Activated T-cell treated with anti-CD3 and anti-CD28 coated beads for 48 hours (primary cell): Measurements from ENCODE around the gene SFMBT2.

Source experiments
- DNase-seq: peaks from one replicate; pipeline ENCODE4 v3.0.0-alpha.2; 2020; ENCODE audit warnings: low read depth

Gene SFMBT2

GRCh38 chr10:7298495-7298894 is 112.3 kb downstream of the SFMBT2 start:
- no peak for DNase-seq

GRCh38 chr10:7297094-7297493 is 113.7 kb downstream of the SFMBT2 start:
- no peak for DNase-seq

GRCh38 chr10:7296648-7297047 is 114.2 kb downstream of the SFMBT2 start:
- no peak for DNase-seq

- no peak for DNase-seq
Measured at GRCh38 chr10:7296076-7296475, 114.8 kb downstream of the SFMBT2 start.

- no peak for DNase-seq
Measured at GRCh38 chr10:7293378-7293920, 117.4 kb downstream of the SFMBT2 start.

DNA sequence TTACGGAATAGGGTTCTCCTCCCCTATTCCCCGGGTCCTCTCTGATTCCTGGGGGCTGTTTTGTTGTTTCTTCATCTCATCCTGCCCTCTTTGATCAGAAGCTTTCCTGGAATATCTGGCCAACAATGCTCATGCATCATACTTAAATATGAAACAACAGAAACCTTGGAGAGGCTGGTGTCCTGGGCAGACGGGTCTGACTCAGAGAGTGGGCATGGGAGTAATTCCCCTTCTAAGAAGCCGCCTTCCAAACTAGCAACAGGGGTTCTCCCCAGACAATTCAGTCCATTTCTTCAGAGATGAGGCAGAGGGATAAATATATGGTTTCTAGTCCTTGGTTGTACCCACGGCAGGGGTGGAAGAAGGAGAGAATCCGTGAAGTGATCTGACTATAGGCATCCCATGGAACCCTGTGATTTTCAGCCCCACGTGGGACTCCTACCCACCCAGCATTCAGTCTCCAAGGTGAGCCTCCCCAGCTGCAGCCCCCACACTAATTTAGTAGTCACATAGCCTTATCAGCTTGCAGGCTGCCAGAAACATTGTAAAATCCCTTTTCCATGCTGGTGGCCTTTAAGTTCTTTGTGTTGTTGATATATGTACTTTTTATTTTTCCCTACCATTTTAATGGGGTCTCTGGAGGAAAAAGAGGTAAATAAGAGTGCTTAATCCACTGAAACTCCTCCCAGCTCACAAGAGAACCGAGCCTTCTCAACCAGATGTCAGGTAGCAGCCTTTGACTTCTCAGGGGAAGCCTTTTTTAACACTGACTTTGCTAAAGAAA is 119.2 kb downstream of the SFMBT2 start:
- no peak for DNase-seq

DNA sequence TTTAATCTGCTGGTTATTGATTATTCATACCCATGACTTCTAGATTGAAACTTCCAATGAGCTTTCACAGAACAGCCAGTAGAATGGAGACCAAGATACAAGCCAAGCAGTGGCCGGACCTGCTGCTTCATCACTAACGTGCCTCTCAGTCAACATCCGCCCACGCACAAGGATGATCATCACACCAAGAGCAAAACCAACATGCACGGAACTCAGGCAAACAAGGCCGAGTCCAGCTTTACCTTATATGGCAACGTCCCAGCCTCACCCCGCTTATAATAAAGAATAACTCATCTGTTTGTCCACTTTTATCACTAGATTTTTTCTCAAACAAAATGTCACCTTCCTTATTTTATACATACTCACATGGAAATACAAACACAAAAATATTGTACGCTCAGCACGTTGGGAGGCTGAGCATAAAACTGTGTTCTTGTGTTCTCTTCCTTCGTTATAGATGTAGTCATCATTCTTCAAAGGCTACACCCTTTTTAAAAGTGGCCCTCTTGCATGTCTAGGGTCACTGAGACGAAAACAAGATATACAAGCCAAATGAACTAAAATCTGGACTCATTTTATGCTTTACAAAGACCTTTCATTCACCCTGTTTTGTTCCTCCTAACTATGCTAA is 122.7 kb downstream of the SFMBT2 start:
- DNase-seq = no peak

DNA sequence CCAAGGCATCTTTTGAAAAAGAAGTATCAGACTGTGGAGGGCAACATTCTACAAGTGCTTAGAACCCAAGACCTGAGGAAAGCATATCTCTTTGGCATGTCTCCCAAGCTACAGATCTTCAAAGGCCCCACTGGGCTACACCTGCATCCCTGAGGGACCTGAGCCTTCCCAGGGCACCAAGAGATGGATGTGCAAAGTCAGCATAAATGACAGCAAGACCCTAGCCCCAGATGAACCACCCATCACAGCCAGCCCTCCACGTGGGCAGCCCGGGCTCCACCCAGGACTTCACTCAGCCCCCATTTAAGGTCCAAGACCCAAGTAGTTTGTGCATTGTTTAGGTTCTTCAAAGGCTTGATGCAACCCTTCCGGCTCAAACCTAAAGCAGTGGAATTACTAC is 123.5 kb downstream of the SFMBT2 start:
- DNase-seq = no peak

- DNase-seq = no peak
Measured at GRCh38 chr10:7285522-7286322, 125.1 kb downstream of the SFMBT2 start.

GRCh38 chr10:7283246-7283645 is 127.6 kb downstream of the SFMBT2 start:
- DNase-seq = no peak

DNA sequence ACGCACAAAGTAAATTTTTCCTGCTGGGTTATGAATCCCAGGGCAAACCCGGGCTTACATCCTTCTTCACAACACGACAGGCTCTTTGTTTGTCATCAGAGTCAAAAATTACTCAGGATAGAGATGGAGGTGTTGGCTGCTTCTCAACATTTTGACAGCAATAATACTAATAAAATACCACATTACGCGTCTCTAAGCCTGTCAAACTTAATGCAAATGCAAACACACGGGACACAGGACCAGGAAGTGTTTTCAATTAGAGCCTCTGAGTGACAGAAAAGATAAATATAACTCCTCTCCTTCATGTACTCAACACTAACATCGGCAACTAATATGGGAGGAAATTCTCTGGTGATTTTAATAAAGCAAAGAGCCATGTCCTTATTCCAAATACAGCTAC is 128.4 kb downstream of the SFMBT2 start:
- no peak for DNase-seq

GRCh38 chr10:7281429-7281828 is 129.4 kb downstream of the SFMBT2 start:
- no peak for DNase-seq

- no peak for DNase-seq
Measured at GRCh38 chr10:7279303-7279702, 131.5 kb downstream of the SFMBT2 start.

- DNase-seq = no peak
Measured at GRCh38 chr10:7277867-7278266, 133.0 kb downstream of the SFMBT2 start.

GRCh38 chr10:7277432-7277831 is 133.4 kb downstream of the SFMBT2 start:
- DNase-seq = no peak

- DNase-seq = no peak
Measured at GRCh38 chr10:7275761-7276440, 134.9 kb downstream of the SFMBT2 start.

DNA sequence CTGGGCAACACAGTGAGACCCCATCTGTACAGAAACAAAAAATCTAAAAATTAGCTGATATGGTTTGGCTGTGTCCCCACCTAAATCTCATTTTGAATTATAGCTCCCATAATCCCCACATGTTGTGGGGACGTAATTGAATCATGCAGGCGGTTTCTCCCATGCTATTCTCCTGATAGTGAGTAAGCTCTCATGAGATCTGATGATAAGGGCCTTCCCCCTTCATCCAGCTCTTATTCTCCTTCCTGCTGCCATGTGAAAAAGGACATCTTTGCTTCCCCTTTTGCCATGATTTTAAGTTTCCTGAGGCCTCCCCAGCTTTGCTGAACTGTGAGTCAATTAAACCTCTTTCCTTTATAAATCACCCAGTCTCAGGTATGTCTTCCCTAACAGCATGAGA is 136.5 kb downstream of the SFMBT2 start:
- DNase-seq = no peak

GRCh38 chr10:7272008-7272407 is 138.8 kb downstream of the SFMBT2 start:
- DNase-seq = no peak

- no peak for DNase-seq
Measured at GRCh38 chr10:7269988-7270387, 140.8 kb downstream of the SFMBT2 start.

DNA sequence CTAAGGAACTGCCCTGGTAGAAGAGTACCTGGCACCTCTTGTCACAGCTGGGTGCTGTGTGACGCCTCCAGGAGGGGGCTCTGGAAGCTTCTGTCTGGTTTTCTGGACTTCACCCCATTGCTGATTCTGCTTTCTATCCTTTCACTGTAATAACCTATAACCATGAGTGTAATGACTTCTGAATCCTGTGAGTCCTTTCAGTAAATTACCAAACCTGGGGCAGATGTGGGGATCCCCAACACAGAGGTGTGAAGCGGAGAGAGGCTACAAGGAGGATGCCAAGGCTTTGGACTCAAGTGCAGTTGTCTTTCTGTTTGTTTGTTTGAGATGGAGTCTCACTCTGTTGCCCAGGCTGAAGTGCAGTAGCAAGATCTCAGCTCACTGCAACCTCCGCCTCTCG is 143.7 kb downstream of the SFMBT2 start:
- DNase-seq = no peak

DNA sequence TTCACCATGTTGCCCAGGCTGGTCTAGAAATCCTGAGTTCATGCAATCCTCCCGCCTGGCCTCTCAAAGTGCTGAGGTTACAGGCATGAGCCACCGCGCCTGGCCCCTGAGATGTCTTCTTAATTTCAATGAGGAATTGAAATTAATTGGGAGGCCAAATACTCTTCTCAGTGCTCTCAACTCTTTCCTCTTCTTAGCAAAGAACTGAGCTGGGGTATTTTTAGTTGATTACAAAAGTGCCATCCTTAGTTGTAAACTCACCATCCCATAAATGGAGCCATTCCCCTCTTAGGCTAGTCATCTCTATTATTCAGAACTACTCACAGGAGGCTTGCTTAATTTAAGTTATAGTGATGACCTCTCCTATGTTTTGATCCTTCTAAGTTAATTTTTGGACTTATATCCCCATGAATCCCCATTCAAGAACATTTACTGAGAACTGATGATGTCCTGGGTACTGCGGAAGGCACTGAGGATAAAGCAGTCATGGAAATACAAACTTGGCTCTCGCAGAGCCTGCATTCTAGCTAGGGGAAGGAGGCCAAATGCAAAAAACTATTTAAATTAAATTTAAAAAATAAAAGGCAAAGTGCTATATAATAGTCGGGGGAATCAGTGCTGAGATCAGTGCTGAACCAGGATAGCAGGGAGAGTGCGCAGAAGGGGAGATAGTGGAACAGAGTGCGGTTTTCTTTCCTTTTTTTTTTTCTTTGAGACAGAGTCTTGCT is 145.3 kb downstream of the SFMBT2 start:
- no peak for DNase-seq
